Subcutaneous abdominal adipose tissue (tissue), 5 donors: Measurements from ENCODE around the gene VAV3.

ENCODE experiments used
- H3K27ac ChIP-seq: one replicate; pipeline ENCODE4 v1.7.0; 2013; ENCODE audit warnings: low read depth, mild to moderate bottlenecking, inconsistent platforms, low read length, moderate library complexity
- H3K27me3 ChIP-seq, 5 donors: one replicate each; pipeline ENCODE4 v1.7.0; 2013; ENCODE audit warnings: low read length in 5 of 5, inconsistent platforms in 1 of 5; ENCODE audit not compliant: control insufficient read depth in 5 of 5, insufficient read depth in 4 of 5
- H3K36me3 ChIP-seq, 5 donors: one replicate each; pipeline ENCODE4 v1.7.0; 2013; ENCODE audit warnings: low read length in 5 of 5; ENCODE audit not compliant: control insufficient read depth in 5 of 5, insufficient read depth in 5 of 5
- H3K4me1 ChIP-seq, 5 donors: one replicate each; pipeline ENCODE4 v1.7.0; 2013; ENCODE audit warnings: low read length in 5 of 5, mild to moderate bottlenecking in 3 of 5, moderate library complexity in 1 of 5; ENCODE audit not compliant: control insufficient read depth in 5 of 5, insufficient read depth in 5 of 5
- H3K4me3 ChIP-seq, 5 donors: one replicate each; pipeline ENCODE4 v1.7.0; 2013; ENCODE audit warnings: low read length in 5 of 5, low read depth in 1 of 5
- H3K9ac ChIP-seq, 5 donors: one replicate each; pipeline ENCODE4 v1.7.0; 2013; ENCODE audit warnings: low read length in 5 of 5, mild to moderate bottlenecking in 4 of 5, moderate library complexity in 3 of 5
- H3K9me3 ChIP-seq, 5 donors: one replicate each; pipeline ENCODE4 v1.7.0; 2013; ENCODE audit warnings: low read length in 5 of 5; ENCODE audit not compliant: control insufficient read depth in 5 of 5
- donor health status: healthy.
- donor health status: healthy.
- donor health status: healthy.
- donor health status: healthy.
- donor health status: healthy.

The VAV3 gene

GRCh38 chr1:107687849-107688753, 276.9 kb downstream of the VAV3 start:
- Histone ChIP-seq H3K36me3 (no peaks in the 10 kb centered on the region), H3K9me3 (no peaks in the 10 kb centered on the region), H3K27ac (no peak overlapping the region), H3K4me1 (no peaks in the 10 kb centered on the region), H3K9ac (no peak overlapping the region), H3K27me3 (no peaks in the 10 kb centered on the region), H3K4me3 (no peak overlapping the region)

GRCh38 chr1:107683683-107684082, 281.3 kb downstream of the VAV3 start:
- Histone ChIP-seq H3K9me3 (no peaks in the 10 kb centered on the region), H3K9ac (no peak overlapping the region), H3K4me1 (no peaks in the 10 kb centered on the region), H3K27me3 (no peaks in the 10 kb centered on the region), H3K36me3 (no peaks in the 10 kb centered on the region), H3K4me3 (no peak overlapping the region), H3K27ac (no peak overlapping the region)

GRCh38 chr1:107683191-107683657, 281.8 kb downstream of the VAV3 start:
- H3K4me3 ChIP-seq, result no peak overlapping the region
- no peaks in the 10 kb centered on the region for H3K9me3 ChIP-seq
- H3K27me3 ChIP-seq, result no peaks in the 10 kb centered on the region
- H3K27ac ChIP-seq, result no peak overlapping the region
- H3K9ac ChIP-seq, result no peak overlapping the region
- no peaks in the 10 kb centered on the region for H3K36me3 ChIP-seq
- H3K4me1 ChIP-seq, result no peaks in the 10 kb centered on the region

GRCh38 chr1:107682467-107682866, 282.5 kb downstream of the VAV3 start:
- H3K9me3 ChIP-seq, result no peaks in the 10 kb centered on the region
- H3K9ac ChIP-seq, result no peak overlapping the region
- no peaks in the 10 kb centered on the region for H3K27me3 ChIP-seq
- no peak overlapping the region for H3K27ac ChIP-seq
- H3K36me3 ChIP-seq, result no peaks in the 10 kb centered on the region
- H3K4me1 ChIP-seq, result no peaks in the 10 kb centered on the region
- no peak overlapping the region for H3K4me3 ChIP-seq

GRCh38 chr1:107681001-107681479, 283.9 kb downstream of the VAV3 start:
- Histone ChIP-seq H3K27me3 (no peaks in the 10 kb centered on the region), H3K9ac (no peak overlapping the region), H3K9me3 (no peaks in the 10 kb centered on the region), H3K4me1 (no peaks in the 10 kb centered on the region), H3K36me3 (no peaks in the 10 kb centered on the region), H3K27ac (no peak overlapping the region), H3K4me3 (no peak overlapping the region)

GRCh38 chr1:107680579-107680985, 284.4 kb downstream of the VAV3 start:
- Histone ChIP-seq H3K4me3 (no peak overlapping the region), H3K9me3 (no peaks in the 10 kb centered on the region), H3K27me3 (no peaks in the 10 kb centered on the region), H3K4me1 (no peaks in the 10 kb centered on the region), H3K36me3 (no peaks in the 10 kb centered on the region), H3K27ac (no peak overlapping the region), H3K9ac (no peak overlapping the region)

GRCh38 chr1:107679411-107679953, 285.5 kb downstream of the VAV3 start:
- Histone ChIP-seq H3K9me3 (peaks cover 0 to 7% (median 4%) of the 10 kb centered on the region in 5 donors), H3K27me3 (no peaks in the 10 kb centered on the region), H3K4me3 (no peak overlapping the region), H3K36me3 (no peaks in the 10 kb centered on the region), H3K9ac (no peak overlapping the region), H3K27ac (no peak overlapping the region), H3K4me1 (no peaks in the 10 kb centered on the region)

- Histone ChIP-seq H3K9ac (no peak overlapping the region), H3K4me1 (no peaks in the 10 kb centered on the region), H3K27ac (no peak overlapping the region), H3K9me3 (peaks cover 0 to 7% (median 4%) of the 10 kb centered on the region in 5 donors), H3K27me3 (no peaks in the 10 kb centered on the region), H3K4me3 (no peak overlapping the region), H3K36me3 (no peaks in the 10 kb centered on the region)
Observed at GRCh38 chr1:107678993-107679392, 286.0 kb downstream of the VAV3 start.

- H3K4me3 ChIP-seq, result no peak overlapping the region
- no peak overlapping the region for H3K27ac ChIP-seq
- H3K36me3 ChIP-seq, result no peaks in the 10 kb centered on the region
- H3K9ac ChIP-seq, result no peak overlapping the region
- H3K27me3 ChIP-seq, result no peaks in the 10 kb centered on the region
- H3K9me3 ChIP-seq, result peaks cover 0 to 7% (median 4%) of the 10 kb centered on the region in 5 donors
- H3K4me1 ChIP-seq, result no peaks in the 10 kb centered on the region
Observed at GRCh38 chr1:107677697-107678096, 287.3 kb downstream of the VAV3 start.

GRCh38 chr1:107674486-107674885, 290.5 kb downstream of the VAV3 start:
- H3K27me3 ChIP-seq, result no peaks in the 10 kb centered on the region
- H3K4me3 ChIP-seq, result no peak overlapping the region
- peaks cover 0 to 6% (median 0%) of the 10 kb centered on the region in 5 donors for H3K4me1 ChIP-seq
- H3K27ac ChIP-seq, result no peak overlapping the region
- peaks cover 0 to 7% (median 4%) of the 10 kb centered on the region in 5 donors for H3K9me3 ChIP-seq
- H3K36me3 ChIP-seq, result no peaks in the 10 kb centered on the region
- no peak overlapping the region for H3K9ac ChIP-seq
